Measurements from ENCODE around the gene IL12RB2. TPM values are rescaled to one million over a fixed set of nuclear protein-coding genes. Genes with fewer than 3 reads are reported as not detected.

The IL12RB2 gene
- total and polyA plus RNA-seq, 2 donors (not counting 3 experiments of a cell fraction or from before 2014, with no cell fraction given), result 0.42 TPM; not detected in 1

DNA sequence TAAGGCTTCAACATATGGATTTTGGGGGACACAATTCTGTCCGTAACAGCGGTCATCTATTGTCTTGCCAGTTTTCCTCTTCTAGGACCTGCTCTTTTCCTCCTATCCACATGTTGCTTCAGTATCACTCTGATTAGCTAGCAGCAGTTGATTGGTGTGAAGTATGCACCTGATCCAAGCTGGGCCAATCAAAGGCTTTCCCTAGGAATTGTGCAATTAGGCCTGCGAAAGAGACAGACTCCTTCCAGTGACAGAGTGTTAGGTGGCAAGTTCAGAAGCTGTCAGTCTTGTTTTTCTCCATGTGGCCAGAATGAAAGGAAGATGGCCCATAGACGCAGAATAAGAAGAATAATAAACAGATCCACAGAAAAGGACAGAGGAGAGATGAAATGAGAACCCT, 34.1 kb upstream of the IL12RB2 start:
- Histone ChIP-seq H3K4me2 (ENCODE audit: insufficient read depth, low read length) (no peak overlapping the region), H3K27me3 (ENCODE audit: control insufficient read depth in 2 of 2, insufficient read depth in 2 of 2, low read length in 2 of 2) (peaks cover 0 to 6% of the 10 kb centered on the region in 2 experiments), H3K9ac (replicated peaks; ENCODE audit: extremely low read depth, insufficient read depth, low read length) (no peak overlapping the region), H4K20me1 (replicated peaks; ENCODE audit: control insufficient read depth, extremely low read depth, insufficient read depth, low read length) (no peaks in the 10 kb centered on the region), H3K9me3 (replicated peaks; ENCODE audit: control insufficient read depth, insufficient read depth, low read length) (no peaks in the 10 kb centered on the region), H3K36me3 (ENCODE audit: control insufficient read depth in 2 of 2, extremely low read depth in 1 of 2, insufficient read depth in 2 of 2, low read length in 2 of 2) (no peaks in the 10 kb centered on the region), H3K27ac (ENCODE audit: insufficient read depth, low read depth, low read length) (no peak overlapping the region), H3K4me3 (replicated peaks in 1 of 3; ENCODE audit: insufficient read depth in 1 of 3, low read depth in 1 of 3, low read length in 3 of 3) (no peak overlapping the region), H3K4me1 (ENCODE audit: control insufficient read depth, extremely low read depth, insufficient read depth, low read length) (no peaks in the 10 kb centered on the region), H2AFZ (ENCODE audit: low read depth, low read length) (no peak overlapping the region), H3K79me2 (ENCODE audit: control insufficient read depth, insufficient read depth, low read length) (no peaks in the 10 kb centered on the region), H3K9me1 (replicated peaks; ENCODE audit: control insufficient read depth, extremely low read depth, insufficient read depth, low read length) (no peaks in the 10 kb centered on the region)
- CTCF ChIA-PET, result no interaction called here
- TF ChIP-seq, protein P1, sequence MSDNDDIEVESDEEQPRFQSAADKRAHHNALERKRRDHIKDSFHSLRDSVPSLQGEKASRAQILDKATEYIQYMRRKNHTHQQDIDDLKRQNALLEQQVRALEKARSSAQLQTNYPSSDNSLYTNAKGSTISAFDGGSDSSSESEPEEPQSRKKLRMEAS (IDR thresholded peaks at IDR 0.05; ENCODE audit: insufficient read depth, insufficient read length), result no peak
- TF ChIP-seq POLR2AphosphoS5 (IDR thresholded peaks at IDR 0.05; ENCODE audit: insufficient read depth, low read depth, low read length) (no peak), FOS (IDR thresholded peaks at IDR 0.05; ENCODE audit: borderline replicate concordance, insufficient read depth, low read length) (no peak), POLR2A (IDR thresholded peaks at IDR 0.05; ENCODE audit: low read depth, low read length) (no peak), JUN (IDR thresholded peaks at IDR 0.05; ENCODE audit: borderline replicate concordance, insufficient read depth, insufficient read length, low read depth) (no peak)
- TF ChIP-seq, protein P2, sequence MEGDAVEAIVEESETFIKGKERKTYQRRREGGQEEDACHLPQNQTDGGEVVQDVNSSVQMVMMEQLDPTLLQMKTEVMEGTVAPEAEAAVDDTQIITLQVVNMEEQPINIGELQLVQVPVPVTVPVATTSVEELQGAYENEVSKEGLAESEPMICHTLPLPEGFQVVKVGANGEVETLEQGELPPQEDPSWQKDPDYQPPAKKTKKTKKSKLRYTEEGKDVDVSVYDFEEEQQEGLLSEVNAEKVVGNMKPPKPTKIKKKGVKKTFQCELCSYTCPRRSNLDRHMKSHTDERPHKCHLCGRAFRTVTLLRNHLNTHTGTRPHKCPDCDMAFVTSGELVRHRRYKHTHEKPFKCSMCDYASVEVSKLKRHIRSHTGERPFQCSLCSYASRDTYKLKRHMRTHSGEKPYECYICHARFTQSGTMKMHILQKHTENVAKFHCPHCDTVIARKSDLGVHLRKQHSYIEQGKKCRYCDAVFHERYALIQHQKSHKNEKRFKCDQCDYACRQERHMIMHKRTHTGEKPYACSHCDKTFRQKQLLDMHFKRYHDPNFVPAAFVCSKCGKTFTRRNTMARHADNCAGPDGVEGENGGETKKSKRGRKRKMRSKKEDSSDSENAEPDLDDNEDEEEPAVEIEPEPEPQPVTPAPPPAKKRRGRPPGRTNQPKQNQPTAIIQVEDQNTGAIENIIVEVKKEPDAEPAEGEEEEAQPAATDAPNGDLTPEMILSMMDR (IDR thresholded peaks at IDR 0.05; ENCODE audit: extremely low read depth in 1 of 2, insufficient read depth in 1 of 2, low read depth in 1 of 2, low read length in 2 of 2), result no peak
- BruUV-seq (replicated peaks), result no TSS peak
- no peak for FAIRE-seq
- no peak for DNase-seq (ENCODE audit: low read depth, low spot score)
- POLR2A ChIA-PET, result no interaction called here
- dilution Hi-C loops (cut with MboI; ENCODE audit: extremely low pct_ligation_motif_present, low sequenced_read_pairs) (no loop called here), intact Hi-C loops (cut with micrococcal nuclease) (no loop called here)

Data from endothelial cell of umbilical vein (primary cell).